Measurements from ENCODE around the gene HUS1.

DNA sequence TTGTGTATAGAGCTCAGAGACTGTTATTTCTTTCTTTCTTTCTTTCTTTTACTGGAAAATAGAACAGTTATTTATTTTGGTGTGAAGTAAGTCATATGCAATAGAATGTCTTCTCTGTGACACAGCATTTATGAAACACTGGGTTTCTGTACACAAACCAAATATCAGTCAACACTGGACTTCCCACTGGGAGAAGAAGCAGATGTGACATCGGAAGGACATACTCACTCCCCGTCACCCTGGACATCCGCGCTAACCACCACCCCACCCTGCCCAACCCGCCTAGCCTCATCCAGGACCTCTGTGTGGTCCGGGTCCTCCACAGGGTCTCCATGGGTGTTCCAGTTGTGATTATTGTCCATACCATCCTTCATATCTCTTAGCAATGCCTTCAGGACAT lies 27.5 kb upstream of the HUS1 start:
- TF ChIP-seq, protein P1, sequence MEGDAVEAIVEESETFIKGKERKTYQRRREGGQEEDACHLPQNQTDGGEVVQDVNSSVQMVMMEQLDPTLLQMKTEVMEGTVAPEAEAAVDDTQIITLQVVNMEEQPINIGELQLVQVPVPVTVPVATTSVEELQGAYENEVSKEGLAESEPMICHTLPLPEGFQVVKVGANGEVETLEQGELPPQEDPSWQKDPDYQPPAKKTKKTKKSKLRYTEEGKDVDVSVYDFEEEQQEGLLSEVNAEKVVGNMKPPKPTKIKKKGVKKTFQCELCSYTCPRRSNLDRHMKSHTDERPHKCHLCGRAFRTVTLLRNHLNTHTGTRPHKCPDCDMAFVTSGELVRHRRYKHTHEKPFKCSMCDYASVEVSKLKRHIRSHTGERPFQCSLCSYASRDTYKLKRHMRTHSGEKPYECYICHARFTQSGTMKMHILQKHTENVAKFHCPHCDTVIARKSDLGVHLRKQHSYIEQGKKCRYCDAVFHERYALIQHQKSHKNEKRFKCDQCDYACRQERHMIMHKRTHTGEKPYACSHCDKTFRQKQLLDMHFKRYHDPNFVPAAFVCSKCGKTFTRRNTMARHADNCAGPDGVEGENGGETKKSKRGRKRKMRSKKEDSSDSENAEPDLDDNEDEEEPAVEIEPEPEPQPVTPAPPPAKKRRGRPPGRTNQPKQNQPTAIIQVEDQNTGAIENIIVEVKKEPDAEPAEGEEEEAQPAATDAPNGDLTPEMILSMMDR (IDR thresholded peaks at IDR 0.05), result no peak
- no peak for TF ChIP-seq POLR2A (IDR thresholded peaks at IDR 0.05)

Data from testis (tissue), 2 donors.